ENCODE measurements around the gene PRR9.

- TF ChIP-seq EP300 (IDR thresholded peaks at IDR 0.05), result no peak
- TF ChIP-seq CTCF (IDR thresholded peaks at IDR 0.05), result no peak
- no peak for TF ChIP-seq POLR2A (IDR thresholded peaks at IDR 0.05)
- no peak for TF ChIP-seq POLR2AphosphoS5 (IDR thresholded peaks at IDR 0.05)
Measured at GRCh38 chr1:153245466-153245865, 28.1 kb downstream of the PRR9 start.
